NCI-H748 (cell line): ENCODE data around the gene TBL3.

ENCODE experiments used
- DNase-seq: peaks from one replicate; lab custom pipeline; 2025; ENCODE audit not compliant: unreplicated experiment; lab: John Stamatoyannopoulos, UW

TBL3 gene

GRCh38 chr16:1963806-1964505 lies 7.9 kb upstream of the TBL3 start:
- peak; percentile 46 for DNase-seq

- peak; percentile 97 for DNase-seq
These were observed 7.1 kb upstream of the TBL3 start, which contains the start of gene RPS2 for GRCh38 chr16:1964506-1965395. Gene RPS2, minus strand, starts transcription at chr16:1964826. Its CDS starts 201 bp downstream, at chr16:1964625.

GRCh38 chr16:1965396-1966001 lies 6.4 kb upstream of the TBL3 start:
- peak; percentile 7 for DNase-seq

- no peak for DNase-seq
These were observed 5.4 kb upstream of the TBL3 start, which contains the start of gene RNF151 for GRCh38 chr16:1966460-1966859. Gene RNF151, plus strand, starts transcription at chr16:1966856. Its CDS starts 26 bp downstream, at chr16:1966882.

GRCh38 chr16:1968146-1968953 lies 3.5 kb upstream of the TBL3 start:
- DNase-seq: no peak

- DNase-seq: no peak
These were observed 631 bp downstream of the TBL3 start for GRCh38 chr16:1972490-1972877.

- no peak for DNase-seq
These were observed 1.8 kb downstream of the TBL3 start for GRCh38 chr16:1973461-1974156.

- no peak for DNase-seq
These were observed 2.6 kb downstream of the TBL3 start for GRCh38 chr16:1974157-1975070.

GRCh38 chr16:1975432-1976215 lies 3.8 kb downstream of the TBL3 start:
- DNase-seq: no peak

GRCh38 chr16:1976216-1976520 lies 4.3 kb downstream of the TBL3 start:
- DNase-seq: no peak

GRCh38 chr16:1976951-1977874 lies 5.4 kb downstream of the TBL3 start:
- no peak for DNase-seq

- DNase-seq: no peak
These were observed 6.0 kb downstream of the TBL3 start for GRCh38 chr16:1977875-1978268.

GRCh38 chr16:1978476-1979120 lies 6.7 kb downstream of the TBL3 start:
- DNase-seq: no peak

GRCh38 chr16:1979271-1980029 lies 7.6 kb downstream of the TBL3 start:
- DNase-seq: peak; percentile 87

GRCh38 chr16:1980030-1980769 lies 8.3 kb downstream of the TBL3 start:
- DNase-seq: peak; percentile 47

- DNase-seq: no peak
These were observed 8.9 kb downstream of the TBL3 start for GRCh38 chr16:1980770-1981087.
